Stimulated activated CD8-positive, alpha-beta memory T cell treated with anti-CD3 and anti-CD28 coated beads, Interleukin-12 subunit alpha, Interleukin-12 subunit beta, amount 100 ng/mL, for 1 hour (primary cell): Measurements from ENCODE around the gene SF3B5.
"Not testable (repeated sequence)": the region's sequence is repeated elsewhere in the genome, so short reads cannot be mapped to it uniquely, and the experiment has no call there.

Experiments
- DNase-seq: peaks from one replicate; pipeline ENCODE4 v3.0.0-alpha.2; 2020; ENCODE audit warnings: low read depth

The SF3B5 gene

DNA sequence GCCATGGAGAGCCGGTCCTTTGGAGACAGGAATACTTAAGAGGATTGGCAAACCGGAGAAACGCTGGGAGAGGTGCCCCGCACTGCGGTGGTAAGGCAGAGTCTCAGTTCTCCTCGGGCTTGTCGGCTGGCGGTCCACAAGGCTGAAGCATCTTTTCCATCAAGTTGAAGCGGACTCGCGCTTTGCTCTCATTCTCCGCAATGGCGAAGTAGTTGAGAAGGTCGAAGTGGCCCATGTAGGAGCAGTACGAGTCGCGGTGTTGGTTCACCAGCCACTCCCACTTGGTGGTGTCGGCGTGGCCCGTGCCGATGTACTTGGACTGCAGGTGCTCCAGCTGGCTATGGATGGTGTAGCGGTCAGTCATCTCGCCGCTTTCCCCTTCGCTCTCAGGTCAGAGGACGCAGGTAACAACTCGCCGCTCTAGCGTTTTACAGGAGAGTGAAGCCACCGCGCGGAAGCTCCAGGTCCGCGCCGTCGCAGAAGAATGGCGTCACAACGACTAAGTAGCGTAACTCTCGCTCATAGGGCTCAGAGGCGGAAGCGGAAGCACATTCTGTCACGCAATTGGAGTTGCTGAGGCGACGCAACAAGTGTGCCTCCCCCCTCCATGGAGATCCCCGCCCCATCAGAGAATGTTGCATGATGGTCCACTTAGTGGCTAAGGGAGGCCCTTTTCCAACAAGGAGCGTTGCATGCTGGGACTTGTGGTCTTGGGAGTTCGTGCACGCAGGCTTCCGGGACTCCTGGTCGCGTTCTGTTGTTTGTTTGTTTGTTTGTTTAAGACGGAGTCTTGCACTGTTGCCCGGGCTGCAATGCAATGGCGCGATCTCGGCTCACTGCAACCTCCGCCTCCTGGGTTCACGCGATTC is at the start of gene SF3B5:
Gene SF3B5, minus strand, starts transcription at position 440 of the 869 bp plus-strand sequence. Its CDS starts 76 bp downstream, at position 364.
- peak; percentile 94 for DNase-seq

DNA sequence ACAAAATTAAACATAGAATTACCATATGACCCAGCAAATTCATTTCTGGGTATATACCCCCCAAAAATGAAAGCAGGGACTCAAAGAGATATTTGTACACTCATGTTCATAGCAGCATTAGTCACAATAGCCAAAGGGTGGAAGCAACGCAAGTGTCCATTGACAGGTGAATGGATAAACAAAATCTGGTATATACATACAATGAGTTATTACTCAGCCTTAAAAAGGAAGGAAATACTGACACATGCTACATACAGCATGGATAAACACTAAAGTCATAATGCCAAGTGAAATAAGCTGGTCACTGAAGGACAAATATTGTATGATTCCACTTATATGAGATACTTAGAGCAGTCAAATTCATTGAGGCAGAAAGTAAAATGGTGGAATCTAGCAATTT is 49.6 kb upstream of the SF3B5 start:
- DNase-seq = no peak

DNA sequence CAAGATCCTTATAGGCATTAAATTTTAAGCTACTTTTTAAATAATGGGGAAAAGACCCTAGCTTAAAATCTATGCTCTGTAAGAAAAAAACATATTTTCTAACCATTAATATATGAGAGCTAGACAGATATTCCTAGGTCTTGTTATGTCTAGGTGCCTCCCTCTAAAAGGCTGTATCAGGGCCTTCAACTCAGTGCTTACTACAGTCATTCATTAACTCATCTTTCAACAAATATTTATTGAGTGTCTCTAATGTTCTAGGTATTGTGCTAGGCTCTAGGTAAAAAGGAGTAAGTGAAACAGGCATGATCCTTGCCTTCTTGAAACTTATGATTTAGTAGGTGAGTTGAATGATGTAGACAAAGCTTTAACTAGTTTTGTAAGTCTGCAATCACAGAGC is 48.5 kb upstream of the SF3B5 start:
- DNase-seq = no peak

DNA sequence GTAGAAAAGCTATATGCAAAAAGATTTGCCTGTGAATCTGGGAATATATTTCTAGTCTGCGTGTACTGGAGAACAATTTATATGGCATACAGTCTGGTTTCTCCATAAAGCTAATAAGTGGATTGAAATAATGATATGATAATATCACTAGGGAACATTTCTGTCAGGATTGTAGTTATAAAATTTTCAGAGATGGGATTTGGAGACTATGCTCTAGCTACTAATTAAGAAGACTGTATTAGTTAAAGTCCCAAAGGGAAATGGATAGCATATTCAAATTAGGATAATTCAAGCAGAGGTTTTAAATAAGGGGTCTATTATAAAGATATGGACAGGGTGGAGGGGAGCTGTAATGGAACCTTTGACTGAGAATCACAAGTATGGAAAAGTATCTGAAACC is 47.7 kb upstream of the SF3B5 start:
- no peak for DNase-seq

DNA sequence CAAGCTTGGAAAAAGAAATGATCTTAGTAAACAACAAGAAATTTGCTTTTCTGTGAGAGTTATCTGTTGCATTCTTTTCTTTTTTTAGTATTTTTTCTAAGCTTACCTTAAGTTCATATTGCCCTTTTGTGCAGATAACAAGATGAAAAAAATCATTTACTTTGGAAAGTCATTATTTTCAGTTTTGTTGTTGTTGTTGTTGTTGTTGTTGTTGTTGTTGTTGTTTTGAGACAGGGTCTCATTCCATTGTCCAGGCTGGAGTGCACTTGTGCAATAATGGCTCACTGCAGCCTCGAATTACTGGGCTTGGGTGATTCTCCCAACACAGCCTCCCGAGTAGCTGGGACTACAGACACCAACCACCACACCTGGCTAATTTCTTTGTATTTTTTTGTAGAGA is 46.1 kb upstream of the SF3B5 start:
- no peak for DNase-seq

DNA sequence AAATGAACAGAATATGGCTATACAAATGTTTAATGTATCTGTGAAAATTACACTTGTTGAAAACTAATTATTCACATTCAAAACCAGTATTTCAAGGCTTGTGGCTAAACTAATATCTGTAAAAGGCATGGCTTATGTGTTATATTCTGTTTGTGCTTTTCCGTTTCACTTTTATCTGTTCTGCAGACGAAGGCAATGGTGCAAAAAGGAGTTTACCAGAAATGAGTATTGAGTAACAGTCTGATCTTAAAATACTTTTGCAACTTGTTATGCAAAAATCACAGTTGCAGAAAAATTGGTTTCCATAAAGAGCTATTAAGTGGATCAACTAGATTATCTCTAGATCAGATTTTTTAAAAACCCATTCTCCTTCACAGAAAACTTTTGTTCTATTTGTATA is 45.5 kb upstream of the SF3B5 start:
- no peak for DNase-seq

DNA sequence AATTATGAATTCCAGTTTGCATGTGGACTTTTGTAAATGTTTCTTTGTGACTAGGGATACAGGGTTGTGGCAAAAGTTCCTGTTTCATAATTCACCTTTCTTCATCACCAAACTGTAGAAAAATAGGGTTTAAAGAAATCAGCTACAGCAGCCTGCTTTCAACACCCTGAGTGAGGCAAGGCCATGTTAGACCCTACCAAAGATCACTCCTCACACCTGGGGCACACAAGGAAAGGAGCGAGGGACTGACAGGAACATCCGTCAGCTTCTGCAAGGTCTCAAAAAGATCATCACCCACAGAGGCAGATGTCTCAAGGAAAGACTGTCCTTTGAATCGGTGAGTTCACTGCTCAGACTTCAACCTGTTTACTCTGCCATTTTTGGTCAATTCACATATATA is 44.4 kb upstream of the SF3B5 start:
- DNase-seq = no peak

DNA sequence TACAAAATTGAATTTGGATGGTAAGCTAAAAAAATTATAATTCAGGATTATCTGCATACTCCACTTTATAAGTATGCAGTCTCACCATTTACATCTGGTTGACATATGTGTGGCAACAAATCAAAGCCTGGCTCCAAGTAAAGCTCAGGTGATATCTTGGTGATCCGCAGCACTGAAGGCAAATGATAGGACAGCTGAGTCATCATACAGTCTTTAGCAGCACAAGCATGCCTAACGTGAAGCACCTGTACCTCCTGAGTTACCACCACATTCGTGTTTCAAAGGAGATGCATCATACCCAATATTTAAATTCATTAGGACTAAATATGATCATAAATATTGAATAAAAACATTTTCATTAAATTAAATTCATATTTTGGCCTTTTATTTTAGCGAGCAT is 43.2 kb upstream of the SF3B5 start:
- DNase-seq = no peak

DNA sequence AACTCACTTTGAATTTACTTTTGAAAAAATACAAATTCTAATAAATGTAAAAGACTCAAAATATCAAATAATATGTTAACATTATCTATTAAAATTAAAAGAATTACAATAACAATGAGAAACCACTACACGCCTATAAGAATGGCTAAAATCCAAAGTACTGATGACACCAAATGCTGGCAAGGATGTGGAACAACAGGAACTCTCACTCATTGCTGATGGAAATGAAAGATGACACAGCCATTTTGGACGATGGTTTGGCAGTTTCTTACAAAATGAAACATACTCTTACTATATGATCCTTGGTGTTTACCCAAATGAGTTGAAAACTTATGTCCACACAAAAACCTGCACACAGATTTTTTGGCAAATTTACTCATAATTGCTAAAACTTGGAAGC is 39.4 kb upstream of the SF3B5 start:
- no peak for DNase-seq

DNA sequence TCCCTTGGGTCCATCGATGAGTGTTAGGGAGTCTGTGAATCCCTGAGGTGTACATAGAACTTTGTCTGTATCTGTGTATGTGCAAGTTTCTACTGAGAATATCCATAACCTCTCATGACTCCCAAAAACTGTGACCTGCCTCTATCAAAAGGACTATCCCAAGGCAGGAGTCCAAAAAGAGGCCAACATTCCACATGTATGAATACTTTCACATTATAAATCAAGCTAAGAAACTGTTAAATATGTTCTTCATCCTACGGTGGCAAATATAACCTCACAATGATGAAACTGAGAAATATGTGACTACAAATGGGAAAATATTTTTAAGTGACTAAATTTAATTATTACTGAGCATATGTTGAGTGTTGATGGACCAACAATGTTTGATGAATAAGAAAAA is 38.8 kb upstream of the SF3B5 start:
- no peak for DNase-seq

DNA sequence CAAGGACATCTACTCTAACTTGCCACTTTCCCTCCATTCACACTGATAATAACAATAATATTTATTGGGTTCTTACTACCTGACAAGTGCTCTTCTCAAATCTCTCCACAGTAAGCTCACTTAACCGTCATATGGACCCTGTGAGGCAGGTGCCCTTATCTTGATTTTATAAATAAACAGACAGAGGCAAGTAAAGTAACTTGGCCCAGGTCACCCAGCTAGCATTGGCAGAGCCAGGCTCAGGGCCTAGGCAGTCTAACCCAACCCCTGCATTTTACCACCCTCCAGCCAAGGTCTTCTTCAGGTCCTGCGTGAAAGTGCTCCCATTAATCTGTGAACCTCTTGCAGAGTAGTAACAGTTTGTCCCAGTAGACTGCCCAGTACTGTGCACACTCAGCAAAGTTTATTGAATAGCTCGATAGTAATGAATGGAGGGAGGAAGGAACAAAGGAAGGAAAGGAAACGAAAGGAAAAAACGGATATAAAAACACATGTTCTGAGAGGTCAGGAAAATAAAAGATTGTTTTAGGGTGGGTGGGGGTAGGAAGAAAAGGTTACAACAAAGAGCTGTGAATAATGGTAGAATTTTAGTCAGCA is 38.0 kb upstream of the SF3B5 start:
- DNase-seq = no peak

DNA sequence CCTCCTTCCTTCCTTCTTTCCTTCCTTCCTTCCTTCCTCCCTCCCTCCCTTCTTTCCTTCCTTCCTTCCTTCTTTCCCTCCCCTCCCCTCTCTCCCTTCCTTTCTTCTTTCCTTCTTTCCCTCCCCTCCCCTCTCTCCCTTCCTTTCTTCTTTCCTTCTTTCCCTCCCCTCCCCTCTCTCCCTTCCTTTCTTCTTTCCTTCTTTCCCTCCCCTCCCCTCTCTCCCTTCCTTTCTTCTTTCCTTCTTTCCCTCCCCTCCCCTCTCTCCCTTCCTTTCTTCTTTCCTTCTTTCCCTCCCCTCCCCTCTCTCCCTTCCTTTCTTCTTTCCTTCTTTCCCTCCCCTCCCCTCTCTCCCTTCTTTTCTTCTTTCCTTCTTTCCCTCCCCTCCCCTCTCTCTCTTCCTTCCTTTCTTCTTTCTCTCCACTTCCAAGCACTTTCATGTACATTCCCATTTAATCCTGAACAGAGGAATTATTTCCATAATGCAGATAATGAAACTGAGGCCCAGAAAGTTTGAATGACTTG is 36.9 kb upstream of the SF3B5 start:
- not testable (repeated sequence) for DNase-seq

DNA sequence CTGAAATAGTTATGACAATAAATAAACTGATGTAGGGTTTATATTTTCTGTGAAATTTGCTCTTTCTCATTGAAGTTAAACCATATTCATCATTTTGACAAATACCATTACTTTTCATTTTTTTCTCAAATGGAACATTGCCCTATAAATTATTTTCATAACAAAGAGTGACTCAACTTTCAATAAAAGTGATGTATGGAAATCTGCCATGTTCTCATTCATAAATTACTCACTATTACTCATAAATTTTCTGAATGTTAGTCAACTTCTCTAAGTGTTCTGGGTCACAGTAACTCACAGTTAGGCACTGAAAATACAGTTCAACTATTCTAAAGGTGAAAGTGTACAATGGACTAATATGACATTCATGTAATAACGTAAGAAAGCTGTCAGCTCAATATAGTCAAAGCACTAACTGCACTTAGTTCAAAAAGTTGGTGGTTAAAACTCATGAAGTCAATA is 35.9 kb upstream of the SF3B5 start:
- no peak for DNase-seq

DNA sequence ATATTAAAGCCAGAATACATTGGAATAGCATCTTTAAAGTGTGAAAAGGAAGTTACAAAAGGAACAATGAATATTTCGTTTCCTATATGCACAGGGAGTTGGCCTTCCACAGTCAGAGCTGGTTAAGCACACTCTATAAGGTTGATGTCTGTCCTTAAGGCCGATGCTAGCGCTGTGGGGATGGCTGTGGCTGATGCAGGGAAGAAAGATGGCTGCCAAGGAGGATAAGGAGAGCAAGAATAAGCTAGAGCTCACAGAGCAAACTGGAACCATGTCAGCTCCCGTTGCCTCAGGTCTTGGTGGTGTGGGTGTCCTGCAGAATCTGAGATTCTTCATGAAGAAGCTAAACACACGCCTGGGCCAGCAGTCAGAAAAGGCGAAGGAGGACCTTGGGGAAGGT is 34.1 kb upstream of the SF3B5 start:
- DNase-seq = no peak

DNA sequence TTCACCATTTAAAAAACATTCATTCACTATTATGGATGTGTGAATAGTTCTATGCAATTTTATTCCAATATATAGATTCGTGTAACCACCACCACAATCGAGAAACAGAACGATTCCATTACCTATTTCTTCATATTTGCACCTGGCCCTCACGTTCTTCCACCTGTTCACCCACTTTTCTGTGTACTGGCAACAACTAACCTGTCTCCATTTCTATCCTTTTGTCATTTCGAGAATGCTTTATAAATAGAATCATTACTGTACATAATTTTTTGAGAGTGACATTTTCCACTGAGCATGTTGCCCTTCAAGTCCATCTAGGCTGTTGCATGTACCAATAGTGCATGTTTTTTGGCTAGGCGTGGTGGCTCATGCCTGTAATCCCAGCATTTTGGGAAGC is 31.7 kb upstream of the SF3B5 start:
- DNase-seq = no peak

DNA sequence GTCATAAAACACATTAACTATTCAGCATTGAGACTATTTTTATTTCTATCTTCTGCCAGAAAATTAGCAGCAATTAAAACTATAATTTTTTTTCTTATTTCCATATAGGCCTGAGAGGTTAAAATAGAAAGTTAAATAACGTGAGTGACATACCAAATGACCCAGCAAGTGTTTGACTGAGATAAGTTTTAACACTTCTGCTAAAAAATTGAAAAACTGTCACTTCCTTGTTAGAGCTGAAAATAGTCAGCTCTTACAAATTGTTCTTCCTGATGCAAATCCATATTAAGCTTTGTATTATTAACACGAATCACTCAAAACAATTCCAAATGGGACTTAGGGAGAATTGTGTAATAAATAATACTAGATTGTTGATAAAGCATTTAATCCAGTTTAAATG is 28.5 kb upstream of the SF3B5 start:
- DNase-seq = no peak

DNA sequence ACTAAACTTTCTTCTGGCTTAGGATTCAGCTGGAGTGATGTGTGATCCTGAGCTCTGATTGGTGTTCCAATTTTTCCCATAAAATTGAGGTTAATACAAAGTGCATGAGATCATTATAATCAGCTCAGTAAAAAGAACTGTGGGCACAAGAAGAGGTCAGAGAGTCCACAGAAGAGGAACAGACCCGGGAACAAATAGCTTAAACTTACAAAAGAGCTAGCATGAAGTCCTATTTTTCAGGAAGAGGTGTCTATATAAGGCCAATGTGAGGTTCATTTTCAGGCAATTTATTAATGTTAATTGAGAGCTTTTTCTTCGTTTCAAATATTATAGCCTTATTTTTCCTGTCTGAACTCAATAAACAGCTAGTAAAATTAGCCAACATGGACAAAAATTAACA is 28.0 kb upstream of the SF3B5 start:
- no peak for DNase-seq

DNA sequence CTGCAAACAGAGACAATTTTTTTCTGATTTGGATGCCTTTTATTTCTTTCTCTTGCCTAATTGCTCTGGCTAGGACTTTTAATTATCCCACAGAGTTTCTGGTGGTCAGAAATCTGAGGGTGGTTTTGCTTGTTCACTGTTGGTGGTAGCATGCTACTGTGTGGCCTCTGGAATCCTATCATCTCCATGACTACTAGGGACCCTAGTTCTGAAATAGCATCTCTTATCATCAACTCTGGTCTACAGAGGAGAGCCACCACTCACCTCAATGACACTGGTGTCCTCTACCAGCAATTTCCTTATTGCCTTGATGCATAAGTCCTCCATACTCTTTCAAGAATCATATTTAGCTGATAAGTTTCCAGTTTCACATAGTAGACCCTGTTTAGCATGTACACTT is 27.5 kb upstream of the SF3B5 start:
- no peak for DNase-seq

DNA sequence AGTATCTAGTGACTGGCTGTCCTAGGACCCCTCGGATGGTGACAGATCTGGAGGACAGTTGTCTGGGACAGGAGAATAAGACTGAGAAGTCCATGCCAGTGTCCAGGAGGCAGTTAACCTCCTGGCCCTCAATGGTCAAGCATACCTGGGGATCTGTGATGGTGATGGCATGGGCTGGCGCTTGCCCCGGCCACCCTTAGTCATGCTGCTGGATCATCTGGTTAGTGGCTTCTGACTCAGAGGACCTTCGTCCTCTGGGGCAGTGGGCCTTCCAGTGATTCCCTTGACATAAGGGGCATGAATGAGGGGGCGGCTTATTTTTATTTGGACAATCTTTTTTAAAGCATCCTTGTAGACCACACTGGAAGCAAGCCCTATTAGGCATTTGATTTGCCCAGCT is 24.0 kb upstream of the SF3B5 start:
- no peak for DNase-seq

DNA sequence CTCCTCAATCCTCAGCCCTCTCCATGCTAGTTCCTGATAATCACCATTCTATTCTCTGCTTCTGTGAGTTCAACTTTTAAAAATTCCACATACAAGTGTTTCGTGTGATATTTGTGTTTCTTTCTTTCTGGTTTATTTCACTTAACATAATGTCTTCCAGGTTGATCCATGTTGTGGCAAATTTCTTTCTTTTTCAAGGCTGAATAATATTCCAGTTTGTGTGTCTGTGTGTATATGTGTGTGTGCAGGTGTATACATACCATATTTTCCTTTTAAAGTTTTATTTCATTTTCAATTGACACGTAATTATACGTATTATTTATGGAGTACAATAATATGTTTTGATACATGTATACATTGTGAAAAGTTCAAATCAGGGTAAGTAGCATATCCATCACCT is 19.8 kb upstream of the SF3B5 start:
- DNase-seq = no peak

DNA sequence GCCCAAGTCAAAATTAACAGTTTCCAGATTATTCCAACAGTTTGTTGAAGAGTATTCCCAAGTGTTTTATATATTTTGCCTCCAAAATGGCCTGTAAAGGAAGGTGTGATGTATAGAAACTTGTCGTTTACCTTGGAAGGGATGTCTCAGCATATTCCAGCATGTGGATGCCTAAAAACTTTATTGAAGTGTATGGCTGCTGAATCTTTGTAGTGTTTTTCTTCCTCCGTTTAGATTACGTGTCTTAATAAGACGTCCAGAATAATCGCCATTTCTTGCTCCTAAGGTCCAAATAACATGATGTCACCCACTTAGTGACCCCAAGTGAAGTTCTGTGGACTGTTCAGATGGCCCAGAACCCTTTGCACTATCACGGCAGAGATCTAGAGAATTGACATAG is 18.0 kb upstream of the SF3B5 start:
- DNase-seq = no peak

DNA sequence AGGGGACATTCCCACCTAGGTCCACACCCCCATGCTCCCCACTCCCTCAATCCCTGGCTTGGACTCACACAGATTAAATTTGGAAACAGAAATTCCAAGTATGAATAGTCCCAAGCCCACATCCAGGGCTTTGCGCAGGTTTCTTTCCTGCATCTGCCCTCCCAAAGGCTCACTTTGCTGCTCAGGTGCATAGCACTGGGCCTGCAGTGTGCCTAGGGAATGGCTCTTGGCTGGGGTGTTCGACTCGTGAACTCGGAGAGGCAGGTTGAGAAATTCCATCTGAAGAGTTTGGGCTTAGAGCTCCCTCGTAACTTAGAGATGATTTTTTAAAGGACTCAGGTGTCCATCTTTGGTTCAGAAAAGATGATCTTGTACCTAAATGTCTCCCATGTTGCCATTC is 14.8 kb upstream of the SF3B5 start:
- no peak for DNase-seq

DNA sequence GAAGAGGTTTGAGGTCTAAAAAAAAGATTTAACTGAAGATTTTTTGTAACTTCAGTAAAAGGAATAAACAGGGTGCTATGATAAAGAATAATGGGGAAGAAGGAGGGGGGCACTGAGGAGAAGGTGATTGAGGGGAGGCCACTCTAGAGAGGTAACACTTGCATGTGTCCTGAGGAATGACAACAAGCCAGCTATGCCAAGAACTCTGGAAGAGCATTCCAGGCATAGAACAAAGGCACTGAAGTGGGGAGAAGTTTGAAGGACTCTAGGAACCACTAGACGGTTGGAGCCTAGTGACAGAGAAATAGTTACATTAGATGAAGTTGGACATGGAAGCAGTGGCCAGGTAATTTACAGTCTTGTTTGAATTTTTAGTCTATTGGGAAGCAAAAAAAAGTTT is 10.8 kb upstream of the SF3B5 start:
- no peak for DNase-seq
